B cell (primary cell): ENCODE results near the gene SOX15. TPM values are rescaled to one million over a fixed set of nuclear protein-coding genes. Genes with fewer than 3 reads are reported as not detected.

Experiments
- ATAC-seq: fragments of 200-7000 bp; cut with Tn5 transposase; one replicate; pipeline ENCODE4 v1.10.0; 2021; ENCODE audit warnings: low read depth, mild to moderate bottlenecking, moderate number of reproducible peaks, moderate library complexity
- CTCF ChIA-PET: fragments of 350-600 bp; sonication (Branson Sonifier 250); formaldehyde crosslinking; loops from one replicate; lab custom pipeline; 2021; ENCODE audit warnings: antibody characterized with exemption, inconsistent platforms; lab: Charles Lee
- POLR2A ChIA-PET: fragments of 350-600 bp; sonication (Branson Sonifier 250); formaldehyde crosslinking; loops from one replicate; lab custom pipeline; 2021; ENCODE audit warnings: antibody characterized with exemption; lab: Charles Lee
- DNase-seq: peaks from one replicate; pipeline ENCODE4 v3.0.0; 2013
- H2AFZ ChIP-seq: 2 replicates; pipeline ENCODE4 v1.6.1; 2012; ENCODE audit warnings: mild to moderate bottlenecking, low read depth, low read length; ENCODE audit not compliant: insufficient read depth, poor library complexity, severe bottlenecking
- H3K27ac ChIP-seq, 2 donors: 1 replicate in 1 of 2; 2 replicates in 1 of 2; pipeline ENCODE4 v1.5.1; 2012 to 2013; ENCODE audit warnings: low read length in 2 of 2, mild to moderate bottlenecking in 2 of 2, moderate library complexity in 1 of 2
- H3K27me3 ChIP-seq, 4 experiments: fragments of 200-600 bp in 1 of 4; sonication (generic) in 1 of 4; replicated peaks in 1 of 4; 1 replicate in 2 of 4; 2 replicates in 2 of 4; pipeline versions ENCODE4 v1.6.1 to v1.7.0; 2013 to 2016; ENCODE audit warnings: low read length in 3 of 4, mild to moderate bottlenecking in 2 of 4, mixed read lengths in 1 of 4, moderate library complexity in 1 of 4; ENCODE audit not compliant: insufficient read depth in 4 of 4, control insufficient read depth in 3 of 4; ENCODE audit errors: control extremely low read depth in 1 of 4
- H3K36me3 ChIP-seq, 2 experiments: replicated peaks in 1 of 2; 1 replicate in 1 of 2; 2 replicates in 1 of 2; pipeline versions ENCODE4 v1.6.1 to v1.7.1; 2013; ENCODE audit warnings: low read length in 1 of 2; ENCODE audit not compliant: insufficient read depth in 2 of 2, control insufficient read depth in 1 of 2; ENCODE audit errors: control extremely low read depth in 1 of 2, extremely low read depth in 1 of 2
- H3K4me1 ChIP-seq, 2 donors: fragments of 200-600 bp in 1 of 2; sonication (generic) in 1 of 2; 1 replicate in 1 of 2; 2 replicates in 1 of 2; pipeline versions ENCODE4 v1.5.1 to v1.6.1; 2013 to 2017; ENCODE audit warnings: low read length in 2 of 2; ENCODE audit not compliant: control insufficient read depth in 2 of 2, insufficient read depth in 2 of 2
- H3K4me2 ChIP-seq: replicated peaks from 2 replicates; pipeline ENCODE3; 2012; ENCODE audit warnings: mild to moderate bottlenecking, low read depth, low read length; ENCODE audit not compliant: poor library complexity, severe bottlenecking
- H3K4me3 ChIP-seq, 5 experiments: fragments of 200-600 bp in 1 of 5; sonication (generic) in 1 of 5; 1 replicate in 3 of 5; 2 replicates in 2 of 5; pipeline versions ENCODE4 v1.5.1 to v1.7.0; 2011 to 2016; ENCODE audit warnings: low read length in 4 of 5, mild to moderate bottlenecking in 4 of 5, low read depth in 2 of 5, control low read depth in 1 of 5, moderate library complexity in 1 of 5; ENCODE audit not compliant: insufficient read depth in 1 of 5; ENCODE audit errors: control extremely low read depth in 1 of 5, extremely low read depth in 1 of 5
- H3K79me2 ChIP-seq: fragments of 200-600 bp; sonication (generic); one replicate; pipeline ENCODE4 v1.6.0; 2016; ENCODE audit warnings: low read length; ENCODE audit not compliant: control insufficient read depth, insufficient read depth
- H3K9ac ChIP-seq: fragments of 200-600 bp; sonication (generic); 2 replicates; pipeline ENCODE4 v1.6.1; 2017; ENCODE audit warnings: mild to moderate bottlenecking, low read length, moderate library complexity
- H3K9me3 ChIP-seq, 3 donors: one replicate each; pipeline versions ENCODE4 v1.6.1 to v1.7.1; 2013; ENCODE audit warnings: low read length in 2 of 3; ENCODE audit not compliant: control insufficient read depth in 2 of 3, insufficient read depth in 1 of 3; ENCODE audit errors: control extremely low read depth in 1 of 3
- H4K20me1 ChIP-seq: 2 replicates; pipeline ENCODE4 v1.6.0; 2012; ENCODE audit warnings: mild to moderate bottlenecking, low read length; ENCODE audit not compliant: insufficient read depth, control insufficient read depth, poor library complexity, severe bottlenecking
- H3K27ac Mint-ChIP-seq: one replicate; pipeline ENCODE4 v1.8.0; 2021; ENCODE audit warnings: mixed read lengths
- H3K27me3 Mint-ChIP-seq: one replicate; pipeline ENCODE4 v1.8.0; 2021; ENCODE audit warnings: mixed read lengths
- H3K4me1 Mint-ChIP-seq: one replicate; pipeline ENCODE4 v1.8.0; 2021; ENCODE audit warnings: mixed read lengths
- H3K4me3 Mint-ChIP-seq: one replicate; pipeline ENCODE4 v1.8.0; 2021; ENCODE audit warnings: mixed read lengths
- H3K9me3 Mint-ChIP-seq: one replicate; pipeline ENCODE4 v1.8.0; 2022; ENCODE audit warnings: mixed read lengths; ENCODE audit not compliant: insufficient read depth
- CTCF ChIP-seq: fragments of 200-600 bp; IDR thresholded peaks from one replicate; pipeline ENCODE4 v1.8.0; 2022; ENCODE audit warnings: antibody characterized with exemption, mild to moderate bottlenecking
- EZH2 ChIP-seq: IDR thresholded peaks from 2 replicates; pipeline ENCODE4 v1.6.1; 2012; ENCODE audit warnings: borderline replicate concordance, low read depth, mild to moderate bottlenecking, moderate library complexity, low read length; ENCODE audit not compliant: insufficient read depth, poor library complexity, severe bottlenecking
- WGBS: methylation state at CpG from one replicate; pipeline ENCODE4 v1.1.5; 2013; ENCODE audit warnings: missing lambda C conversion rate; ENCODE audit not compliant: insufficient coverage; 5-methylcytosine and 5-hydroxymethylcytosine counted together
- intact Hi-C: fragments of 100-400 bp; cut with micrococcal nuclease; formaldehyde crosslinking; loops from one replicate; pipeline ENCODE4 v1.10.0; 2022
- polyA plus RNA-seq: library from polyadenylated mRNA; depleted of rRNA; stranded (reverse); fragments of >200 nt; gene quantifications from 2 replicates; pipeline ENCODE4 v1.2.3, GENCODE V29; 2012
- total RNA-seq, 2 donors: library from RNA; stranded (reverse); fragments of 120-200 nt in 1 of 2; gene quantifications; 1 replicate in 1 of 2; 2 replicates in 1 of 2; pipeline versions ENCODE4 v1.2.3 to v1.2.4, GENCODE V29; 2013 to 2022

SOX15 gene
- total and polyA plus RNA-seq, 2 donors (not counting 1 experiment from before 2014, with no cell fraction given), result 0.18 to 0.96 TPM

GRCh38 chr17:7557147-7557764 is 32.6 kb downstream of the SOX15 start:
- Mint-ChIP-seq H3K4me1 (peaks cover 70% of the 10 kb centered on the region), H3K4me3 (no peak overlapping the region), H3K27ac (peak overlapping the region; percentile 76), H3K27me3 (no peaks in the 10 kb centered on the region), H3K9me3 (no peaks in the 10 kb centered on the region)
- H3K9ac ChIP-seq, result no peak overlapping the region
- no peak overlapping the region for H2AFZ ChIP-seq
- peaks cover 17% of the 10 kb centered on the region for H3K79me2 ChIP-seq
- peaks cover 1% of the 10 kb centered on the region for H4K20me1 ChIP-seq
- POLR2A ChIA-PET, result interaction anchor here (1.3 to 4.3 kb wide), 2 partner anchors 43 to 221 kb away, joined by 3 to 32 read pairs; partner anchors contain the start of gene ACAP1
- no peaks in the 10 kb centered on the region for H3K9me3 ChIP-seq
- no peaks in the 10 kb centered on the region for H3K27me3 ChIP-seq
- 93% methylated on average over 17 of the region's 19 CpGs for WGBS
- intact Hi-C loops, result no loop called here
- peak overlapping the region; percentile 97 for H3K27ac ChIP-seq
- TF ChIP-seq EZH2, result no peak
- TF ChIP-seq CTCF, result no peak
- CTCF ChIA-PET, result interaction anchor here (0.8 to 25.0 kb wide), 5 partner anchors 10 to 201 kb away, joined by 3 to 666 read pairs (median 9); partner anchors contain the start of genes TMEM102 and TNFSF12
- H3K36me3 ChIP-seq, result peaks cover 0 to 3% of the 10 kb centered on the region in 2 experiments
- DNase-seq (no peak), ATAC-seq (no peak)
- peaks cover 50 to 63% of the 10 kb centered on the region in 2 donors for H3K4me1 ChIP-seq
- H3K4me3 ChIP-seq, result no peak overlapping the region
- no peak overlapping the region for H3K4me2 ChIP-seq

GRCh38 chr17:7556627-7557026 is 33.3 kb downstream of the SOX15 start:
- intact Hi-C loops, result no loop called here
- Mint-ChIP-seq H3K4me1 (peaks cover 74% of the 10 kb centered on the region), H3K4me3 (no peak overlapping the region), H3K27ac (peak overlapping the region; percentile 76), H3K27me3 (no peaks in the 10 kb centered on the region), H3K9me3 (no peaks in the 10 kb centered on the region)
- ChIA-PET POLR2A (no interaction called here), CTCF (interaction anchor here (1.4 to 25.0 kb wide), 3 partner anchors 9 to 37 kb away, joined by 4 to 666 read pairs (median 126); partner anchors contain the start of gene TNFSF12)
- DNase-seq, result no peak
- H3K9me3 ChIP-seq, result no peaks in the 10 kb centered on the region
- H4K20me1 ChIP-seq, result no peaks in the 10 kb centered on the region
- H3K27ac ChIP-seq, result peak overlapping the region in 1 of 2 donors; percentile 44
- no peak overlapping the region for H2AFZ ChIP-seq
- WGBS, result 96% methylated on average over 9 of the region's 12 CpGs
- peaks cover 55 to 68% of the 10 kb centered on the region in 2 donors for H3K4me1 ChIP-seq
- peaks cover 0 to 3% of the 10 kb centered on the region in 2 experiments for H3K36me3 ChIP-seq
- H3K4me2 ChIP-seq, result no peak overlapping the region
- H3K27me3 ChIP-seq, result no peaks in the 10 kb centered on the region
- H3K9ac ChIP-seq, result no peak overlapping the region
- no peak for ATAC-seq
- TF ChIP-seq CTCF, result no peak
- TF ChIP-seq EZH2, result no peak
- no peak overlapping the region for H3K4me3 ChIP-seq
- H3K79me2 ChIP-seq, result peaks cover 14% of the 10 kb centered on the region
